ENCODE measurements around the gene CRYL1.

DNA sequence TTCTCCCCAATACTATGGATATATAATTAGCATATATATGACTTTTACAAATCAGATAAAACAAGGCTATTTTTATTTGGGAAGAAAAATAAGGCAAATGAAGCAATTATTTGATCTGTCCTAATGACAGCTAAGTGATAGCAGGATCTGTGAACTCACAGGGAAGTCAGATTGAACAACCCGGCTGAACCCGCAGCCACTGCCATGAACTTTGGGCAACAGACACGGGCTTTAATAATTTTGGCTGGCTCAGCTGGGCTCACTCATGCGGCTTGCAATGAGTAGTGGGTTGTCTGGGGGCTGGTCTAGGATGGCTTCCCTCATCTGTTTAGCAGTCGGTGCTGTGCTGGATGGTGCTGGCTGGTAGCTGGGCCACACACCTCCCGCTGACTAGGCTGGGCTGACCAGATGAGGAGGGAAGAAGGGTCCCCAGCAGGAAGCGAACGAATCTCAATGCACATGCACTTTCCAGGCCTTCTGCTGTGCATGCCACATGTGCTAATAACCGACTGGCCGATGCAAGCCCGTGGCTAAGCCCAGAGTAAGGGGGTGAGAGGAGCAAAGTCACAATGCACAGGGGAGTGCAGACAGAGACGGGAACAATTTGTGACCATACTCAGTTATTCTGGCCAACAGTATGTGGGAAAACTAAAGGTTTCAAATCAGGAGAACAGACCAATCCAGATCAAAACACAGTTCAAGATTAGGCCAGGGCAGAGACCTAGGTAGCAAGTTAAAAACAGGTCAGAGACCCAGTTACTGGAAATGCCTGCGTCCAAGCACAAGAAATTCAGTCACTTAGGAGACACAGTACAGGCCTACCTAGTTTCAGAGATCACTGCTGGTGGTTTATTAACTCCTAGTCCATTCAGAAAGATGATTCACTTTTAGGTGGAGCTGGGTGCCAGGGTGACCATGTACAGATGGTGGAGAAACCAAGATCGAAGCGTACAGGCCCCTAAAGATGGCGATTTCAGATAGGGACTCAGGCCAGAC, 22.3 kb downstream of the CRYL1 start:
- TF ChIP-seq, protein P1, sequence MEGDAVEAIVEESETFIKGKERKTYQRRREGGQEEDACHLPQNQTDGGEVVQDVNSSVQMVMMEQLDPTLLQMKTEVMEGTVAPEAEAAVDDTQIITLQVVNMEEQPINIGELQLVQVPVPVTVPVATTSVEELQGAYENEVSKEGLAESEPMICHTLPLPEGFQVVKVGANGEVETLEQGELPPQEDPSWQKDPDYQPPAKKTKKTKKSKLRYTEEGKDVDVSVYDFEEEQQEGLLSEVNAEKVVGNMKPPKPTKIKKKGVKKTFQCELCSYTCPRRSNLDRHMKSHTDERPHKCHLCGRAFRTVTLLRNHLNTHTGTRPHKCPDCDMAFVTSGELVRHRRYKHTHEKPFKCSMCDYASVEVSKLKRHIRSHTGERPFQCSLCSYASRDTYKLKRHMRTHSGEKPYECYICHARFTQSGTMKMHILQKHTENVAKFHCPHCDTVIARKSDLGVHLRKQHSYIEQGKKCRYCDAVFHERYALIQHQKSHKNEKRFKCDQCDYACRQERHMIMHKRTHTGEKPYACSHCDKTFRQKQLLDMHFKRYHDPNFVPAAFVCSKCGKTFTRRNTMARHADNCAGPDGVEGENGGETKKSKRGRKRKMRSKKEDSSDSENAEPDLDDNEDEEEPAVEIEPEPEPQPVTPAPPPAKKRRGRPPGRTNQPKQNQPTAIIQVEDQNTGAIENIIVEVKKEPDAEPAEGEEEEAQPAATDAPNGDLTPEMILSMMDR (IDR thresholded peaks at IDR 0.05; ENCODE audit: low read depth, low read length) = no peak
- no peak for TF ChIP-seq POLR2A (IDR thresholded peaks at IDR 0.05; ENCODE audit: extremely low read depth, insufficient read length)
- no peak for TF ChIP-seq MYC (IDR thresholded peaks at IDR 0.05; ENCODE audit: low read depth, low read length)

All from NB4 (cell line).